GM18519 (cell line): ENCODE measurements around the gene KIF1A.

ENCODE experiments used
- ATAC-seq: cut with Tn5 transposase; IDR thresholded peaks from one replicate; pipeline ENCODE4 v1.9.1; 2021; ENCODE audit warnings: mild to moderate bottlenecking, moderate library complexity; ENCODE audit not compliant: unreplicated experiment, low FRiP score

KIF1A gene, protein sequence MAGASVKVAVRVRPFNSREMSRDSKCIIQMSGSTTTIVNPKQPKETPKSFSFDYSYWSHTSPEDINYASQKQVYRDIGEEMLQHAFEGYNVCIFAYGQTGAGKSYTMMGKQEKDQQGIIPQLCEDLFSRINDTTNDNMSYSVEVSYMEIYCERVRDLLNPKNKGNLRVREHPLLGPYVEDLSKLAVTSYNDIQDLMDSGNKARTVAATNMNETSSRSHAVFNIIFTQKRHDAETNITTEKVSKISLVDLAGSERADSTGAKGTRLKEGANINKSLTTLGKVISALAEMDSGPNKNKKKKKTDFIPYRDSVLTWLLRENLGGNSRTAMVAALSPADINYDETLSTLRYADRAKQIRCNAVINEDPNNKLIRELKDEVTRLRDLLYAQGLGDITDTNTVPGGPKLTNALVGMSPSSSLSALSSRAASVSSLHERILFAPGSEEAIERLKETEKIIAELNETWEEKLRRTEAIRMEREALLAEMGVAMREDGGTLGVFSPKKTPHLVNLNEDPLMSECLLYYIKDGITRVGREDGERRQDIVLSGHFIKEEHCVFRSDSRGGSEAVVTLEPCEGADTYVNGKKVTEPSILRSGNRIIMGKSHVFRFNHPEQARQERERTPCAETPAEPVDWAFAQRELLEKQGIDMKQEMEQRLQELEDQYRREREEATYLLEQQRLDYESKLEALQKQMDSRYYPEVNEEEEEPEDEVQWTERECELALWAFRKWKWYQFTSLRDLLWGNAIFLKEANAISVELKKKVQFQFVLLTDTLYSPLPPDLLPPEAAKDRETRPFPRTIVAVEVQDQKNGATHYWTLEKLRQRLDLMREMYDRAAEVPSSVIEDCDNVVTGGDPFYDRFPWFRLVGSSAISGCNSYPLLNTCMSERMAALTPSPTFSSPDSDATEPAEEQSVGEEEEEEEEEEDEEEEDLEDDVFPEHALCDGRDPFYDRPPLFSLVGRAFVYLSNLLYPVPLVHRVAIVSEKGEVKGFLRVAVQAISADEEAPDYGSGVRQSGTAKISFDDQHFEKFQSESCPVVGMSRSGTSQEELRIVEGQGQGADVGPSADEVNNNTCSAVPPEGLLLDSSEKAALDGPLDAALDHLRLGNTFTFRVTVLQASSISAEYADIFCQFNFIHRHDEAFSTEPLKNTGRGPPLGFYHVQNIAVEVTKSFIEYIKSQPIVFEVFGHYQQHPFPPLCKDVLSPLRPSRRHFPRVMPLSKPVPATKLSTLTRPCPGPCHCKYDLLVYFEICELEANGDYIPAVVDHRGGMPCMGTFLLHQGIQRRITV (N-terminal part only)

DNA sequence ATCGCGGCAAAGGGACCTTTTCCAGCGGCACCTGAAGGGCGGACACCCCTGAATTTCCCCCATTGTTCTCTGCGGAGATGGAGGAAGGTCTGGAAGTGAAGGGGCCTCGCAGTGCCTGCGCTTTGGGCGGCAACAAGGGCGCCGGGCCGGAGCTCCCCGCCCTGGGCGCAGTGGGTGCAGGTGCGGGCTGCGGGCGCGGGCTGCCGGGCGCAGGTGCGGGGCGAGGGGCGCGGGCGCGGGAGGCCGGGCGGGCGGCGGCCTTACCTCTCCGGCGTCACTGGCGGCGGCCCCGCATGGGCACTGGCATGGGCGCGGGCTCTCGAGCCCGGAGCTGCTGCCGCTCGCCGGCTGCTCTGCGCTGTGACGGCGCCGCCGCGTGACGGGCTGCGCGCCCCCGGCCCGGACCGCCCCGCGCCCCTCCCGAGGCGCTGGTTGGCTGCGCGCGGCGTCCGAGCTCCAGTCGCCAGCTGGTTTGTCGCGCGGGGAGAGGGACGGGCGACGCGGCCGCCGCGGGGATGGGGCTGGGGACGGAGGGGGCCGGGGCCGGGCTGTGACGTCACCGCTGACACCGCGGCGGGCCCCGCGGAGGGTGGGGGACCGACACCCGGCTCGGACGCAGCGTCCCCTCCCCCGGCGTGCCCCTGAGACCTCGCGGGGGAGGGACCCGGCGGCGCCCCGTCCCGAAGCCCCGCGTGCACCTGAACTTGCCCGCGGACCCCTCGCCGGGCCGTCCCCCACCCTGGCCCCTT lies at the start of gene KIF1A:
Gene KIF1A (minus strand): TSS at position 362 of the 749 bp plus-strand sequence. CDS start 22,467 bp downstream, outside the sequence.
- no peak for ATAC-seq

DNA sequence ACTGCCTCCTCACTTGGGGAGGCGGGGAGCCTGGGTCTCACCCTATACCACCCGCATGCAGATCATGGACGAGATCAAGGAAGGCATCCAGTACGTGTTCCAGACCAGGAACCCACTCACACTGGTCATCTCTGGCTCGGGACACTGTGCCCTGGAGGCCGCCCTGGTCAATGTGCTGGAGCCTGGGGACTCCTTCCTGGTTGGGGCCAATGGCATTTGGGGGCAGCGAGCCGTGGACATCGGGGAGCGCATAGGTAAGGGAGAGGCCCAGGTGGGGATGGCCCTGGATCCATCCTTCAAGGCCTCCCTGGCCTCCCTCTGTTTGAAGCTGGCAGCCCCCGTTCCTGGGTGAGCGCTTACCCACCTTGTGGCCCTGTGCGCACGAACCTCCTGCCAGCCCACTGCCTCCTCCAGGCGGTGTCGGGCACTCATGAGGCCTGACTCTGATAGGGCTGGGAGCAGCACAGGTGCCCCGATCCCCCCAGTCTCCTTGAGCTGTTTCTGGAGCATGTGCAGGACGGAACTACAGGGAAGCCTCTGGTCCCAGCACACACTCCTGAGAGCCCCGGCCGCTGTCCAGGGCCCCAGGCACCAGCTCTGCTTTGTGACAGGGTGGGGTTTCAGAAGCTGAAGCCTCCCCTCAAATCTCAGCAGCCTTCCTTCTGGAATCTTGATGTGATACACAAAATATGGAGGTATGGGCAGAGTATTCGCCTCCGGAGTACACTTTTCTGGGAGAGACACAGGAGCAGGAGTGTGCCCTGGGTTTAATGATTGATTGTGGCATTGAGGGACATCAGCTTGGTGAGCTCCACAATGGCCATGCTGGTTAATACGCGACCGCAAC lies 49.3 kb upstream of the KIF1A start:
- no peak for ATAC-seq

DNA sequence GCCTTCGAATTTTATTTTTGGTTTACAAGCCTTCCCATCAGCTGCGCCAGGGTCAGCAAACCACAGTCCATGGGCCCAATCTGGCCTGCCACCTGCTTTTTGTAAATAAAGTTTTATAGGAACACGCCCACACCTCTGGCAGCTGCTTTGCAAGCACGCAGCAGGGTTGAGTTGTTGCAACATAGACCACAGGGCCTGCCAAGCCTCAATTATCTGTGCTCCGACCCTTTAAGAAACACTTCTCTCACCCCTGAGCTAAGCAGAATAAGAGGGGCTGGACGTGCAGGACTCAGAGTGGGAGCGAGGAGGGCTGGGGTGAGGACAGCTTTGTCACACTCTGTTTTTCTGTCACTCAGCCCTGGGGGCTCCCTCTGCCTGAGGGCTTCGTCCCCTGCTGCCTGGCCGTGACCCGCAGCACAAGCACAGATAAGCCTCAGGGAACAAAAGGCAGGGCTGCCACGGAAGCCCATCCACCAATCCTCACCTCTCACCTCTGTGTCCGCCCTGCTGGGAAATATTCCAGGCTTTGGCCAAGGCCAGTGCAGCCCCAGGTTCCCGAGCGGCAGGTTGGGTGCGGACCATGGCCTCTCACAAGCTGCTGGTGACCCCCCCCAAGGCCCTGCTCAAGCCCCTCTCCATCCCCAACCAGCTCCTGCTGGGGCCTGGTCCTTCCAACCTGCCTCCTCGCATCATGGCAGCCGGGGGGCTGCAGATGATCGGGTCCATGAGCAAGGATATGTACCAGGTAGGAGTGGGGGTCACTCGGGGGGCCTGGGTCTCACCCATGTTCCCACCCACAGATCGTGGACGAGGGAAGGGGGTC lies 48.5 kb upstream of the KIF1A start, which contains the start of gene AGXT:
Gene AGXT (plus strand): TSS at position 539 of the 823 bp plus-strand sequence. CDS start 42 bp downstream, at position 581.
- ATAC-seq: no peak

DNA sequence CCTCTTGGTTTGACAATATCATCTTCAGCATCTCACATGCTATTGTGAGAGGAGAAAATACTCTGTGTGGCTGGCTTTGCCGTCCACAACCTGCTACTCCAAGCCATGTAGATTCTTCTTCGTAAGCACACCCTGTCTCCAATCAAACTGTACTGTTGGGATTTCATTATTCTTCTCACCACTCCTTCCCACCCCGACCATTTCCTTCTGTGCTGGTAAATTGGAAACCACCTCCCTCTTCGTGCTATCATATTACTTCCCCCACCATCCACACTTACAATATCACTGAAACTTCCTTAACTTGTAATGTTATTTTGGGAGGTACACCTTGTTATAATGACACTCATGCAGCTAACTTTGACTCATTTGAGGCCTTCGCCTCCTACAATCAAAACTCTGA lies 45.4 kb upstream of the KIF1A start:
- ATAC-seq: no peak

DNA sequence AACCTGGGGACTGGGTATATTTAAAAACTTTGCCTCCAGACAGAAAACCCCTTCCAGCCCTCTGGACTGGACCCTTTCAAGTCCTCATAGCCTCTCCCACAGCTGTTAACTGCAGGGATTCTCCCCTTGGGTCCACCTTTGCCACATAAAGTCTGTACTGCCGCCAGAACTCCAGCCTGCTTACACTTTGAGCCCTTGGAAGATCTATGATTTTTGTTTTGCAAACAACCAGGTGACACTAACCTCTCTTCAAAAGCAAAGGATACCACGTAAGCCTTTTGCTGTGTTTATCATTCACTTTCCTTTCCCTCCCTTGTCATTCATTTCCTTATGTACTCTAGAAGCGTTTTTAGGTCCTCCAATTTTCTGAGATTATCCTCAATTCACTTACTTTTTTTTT lies 44.5 kb upstream of the KIF1A start:
- no peak for ATAC-seq

DNA sequence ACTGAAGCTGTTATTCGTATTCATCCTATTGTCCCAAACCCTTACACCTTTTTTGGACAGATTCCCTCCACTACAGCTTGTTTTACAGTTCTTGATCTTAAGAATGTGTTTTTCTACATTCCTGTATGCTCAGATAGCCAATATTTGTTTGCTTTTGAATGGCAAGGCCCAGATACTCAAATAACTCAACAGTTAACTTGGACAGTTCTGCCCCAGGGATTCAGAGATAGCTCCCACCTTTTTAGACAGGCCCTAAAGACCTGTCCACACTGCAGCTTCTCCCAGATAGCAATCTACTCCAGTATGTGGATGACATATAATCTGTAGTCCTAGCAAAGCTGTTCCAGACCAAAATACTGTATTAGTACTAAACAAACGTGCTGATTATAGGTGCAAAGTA lies 41.5 kb upstream of the KIF1A start:
- ATAC-seq: no peak

DNA sequence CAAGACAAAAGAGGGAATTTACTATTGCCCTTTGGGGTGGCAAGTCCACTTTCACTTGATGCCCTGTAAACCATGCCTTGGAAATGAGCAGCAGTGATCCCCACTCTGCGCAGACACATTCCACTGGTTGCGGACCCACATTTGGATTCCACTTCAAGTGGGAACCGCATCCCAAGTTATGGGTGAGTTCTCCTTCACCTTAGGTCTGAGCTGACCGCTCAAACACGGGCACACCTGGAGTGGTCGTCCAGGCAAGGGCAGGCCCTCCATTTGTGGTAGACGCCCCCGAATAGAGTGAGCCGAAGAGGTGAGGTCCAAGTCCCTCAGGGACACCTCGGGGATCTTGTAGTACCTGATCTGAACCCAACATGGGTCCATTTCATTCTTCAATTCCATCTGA lies 38.9 kb upstream of the KIF1A start:
- no peak for ATAC-seq

DNA sequence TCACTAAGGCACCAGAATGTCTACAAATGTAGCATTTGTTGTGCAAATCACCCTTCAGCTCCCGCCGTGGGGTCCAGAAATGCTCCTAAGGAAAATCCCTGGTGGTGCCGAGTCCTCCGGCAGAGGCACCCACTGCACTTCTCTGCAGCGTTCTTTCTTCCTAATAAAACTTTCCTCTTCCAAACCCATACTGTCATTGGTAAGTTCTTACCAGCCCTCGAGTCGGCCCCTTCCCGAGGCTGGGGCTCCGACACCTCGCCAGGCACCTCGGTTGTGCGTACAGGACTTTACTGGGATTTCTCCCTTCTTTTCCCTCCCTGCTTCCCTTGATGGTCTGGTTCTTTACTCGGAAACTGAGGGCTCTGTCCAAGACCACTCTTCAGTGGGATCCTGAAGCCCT lies 38.3 kb upstream of the KIF1A start:
- no peak for ATAC-seq

DNA sequence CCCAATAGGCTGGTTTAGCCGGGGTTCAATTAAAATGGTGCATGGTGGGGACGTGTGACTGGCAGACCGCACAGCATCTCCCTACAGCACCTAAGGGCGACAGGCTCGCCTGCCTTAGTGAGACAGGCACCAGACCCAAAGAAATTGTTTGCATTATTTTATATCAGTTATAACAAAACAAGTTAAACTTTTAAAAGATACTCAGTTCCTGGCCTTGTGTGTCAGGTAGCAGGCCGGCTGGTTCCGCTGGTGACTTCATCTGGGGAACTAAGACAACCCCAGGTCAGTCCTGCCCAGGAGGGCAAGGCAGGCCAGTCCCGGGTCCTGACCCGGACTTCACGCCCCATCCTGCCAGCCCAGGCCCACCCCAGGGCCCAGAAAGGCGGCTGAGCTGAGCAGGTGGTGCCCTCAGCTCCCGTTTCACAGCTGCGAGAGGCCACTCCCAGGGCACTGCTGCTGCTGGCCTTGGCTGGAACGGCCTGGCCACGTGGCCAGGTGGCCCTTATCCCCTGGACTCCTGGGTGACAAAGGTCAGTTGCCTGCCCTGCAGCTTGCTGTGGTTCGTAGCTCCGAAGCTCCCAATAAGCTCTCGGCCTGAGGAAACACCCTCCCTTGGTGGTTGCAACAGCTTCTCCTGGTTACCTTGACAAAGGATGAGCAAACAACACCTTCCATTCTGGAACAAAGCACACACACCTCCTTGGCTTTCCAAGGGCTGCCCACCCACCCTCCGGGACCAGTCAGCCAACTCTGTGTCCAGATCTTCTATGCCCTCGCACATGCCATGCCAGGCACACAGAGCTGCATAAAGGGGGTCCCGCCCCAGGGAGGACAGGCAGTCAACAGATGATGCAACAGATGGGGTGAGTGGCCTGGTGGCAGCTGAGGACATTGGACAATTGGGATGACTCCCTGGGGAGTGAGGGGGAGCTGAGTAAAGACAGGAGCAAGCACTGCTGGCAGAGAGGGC lies 37.3 kb upstream of the KIF1A start:
- no peak for ATAC-seq

DNA sequence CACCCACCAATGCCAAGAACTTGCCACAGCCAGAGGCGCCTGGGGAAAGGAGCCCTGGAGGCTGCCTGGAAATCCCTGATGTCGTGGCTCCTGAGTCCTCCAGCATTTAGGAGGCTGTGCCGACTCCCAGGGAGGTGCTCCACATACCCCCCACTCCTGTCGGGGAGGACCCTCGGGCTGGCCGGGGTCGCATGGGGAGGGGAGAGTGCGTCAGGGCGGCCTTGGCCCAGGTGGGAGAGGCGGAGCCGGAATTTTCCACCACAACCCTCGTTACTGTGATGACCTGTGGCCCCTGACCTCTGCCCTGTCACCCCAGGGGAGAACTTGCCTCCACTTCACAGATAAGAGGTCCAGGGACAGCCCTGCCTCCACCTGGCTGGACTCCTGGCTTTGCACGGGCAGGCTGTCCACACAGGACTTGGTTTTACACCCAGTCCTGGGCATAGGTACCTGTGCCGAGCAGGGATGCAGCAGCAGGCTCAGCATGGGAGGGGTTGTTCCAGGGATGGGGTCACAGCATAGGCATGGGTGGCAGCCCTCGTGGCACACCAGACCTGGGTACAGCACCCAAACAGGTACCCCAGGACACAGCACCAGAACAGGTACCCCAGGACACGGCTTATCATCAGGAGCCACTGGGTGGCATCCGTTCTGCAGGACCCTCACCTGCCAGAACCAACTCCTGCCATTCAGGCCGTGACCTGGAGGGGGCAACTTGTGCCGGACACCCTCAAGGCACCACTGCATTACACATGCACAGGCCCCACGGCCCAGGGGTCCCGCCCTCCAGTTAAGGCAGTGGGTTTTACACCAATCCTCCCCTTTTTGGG lies 36.3 kb upstream of the KIF1A start:
- ATAC-seq: no peak

DNA sequence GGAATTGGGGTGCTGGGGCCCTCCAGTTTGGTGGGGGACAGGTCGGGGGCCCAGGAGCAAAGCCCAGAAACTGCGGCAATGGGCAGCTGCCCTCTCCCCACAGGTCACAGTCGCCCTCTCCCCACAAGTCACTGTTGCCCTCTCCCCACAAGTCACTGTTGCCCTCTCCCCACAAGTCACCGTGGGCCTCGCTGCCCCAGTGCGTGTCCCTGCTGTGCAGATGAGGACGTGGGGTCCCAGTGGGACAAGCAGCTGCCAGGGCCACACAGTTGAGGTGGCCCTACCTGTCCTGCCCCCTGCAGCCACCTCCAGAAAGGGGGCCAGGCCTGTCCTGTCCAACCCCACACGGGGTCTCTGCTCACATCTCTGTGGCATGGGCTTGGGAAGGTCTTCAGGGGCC lies 35.7 kb upstream of the KIF1A start:
- ATAC-seq: no peak

DNA sequence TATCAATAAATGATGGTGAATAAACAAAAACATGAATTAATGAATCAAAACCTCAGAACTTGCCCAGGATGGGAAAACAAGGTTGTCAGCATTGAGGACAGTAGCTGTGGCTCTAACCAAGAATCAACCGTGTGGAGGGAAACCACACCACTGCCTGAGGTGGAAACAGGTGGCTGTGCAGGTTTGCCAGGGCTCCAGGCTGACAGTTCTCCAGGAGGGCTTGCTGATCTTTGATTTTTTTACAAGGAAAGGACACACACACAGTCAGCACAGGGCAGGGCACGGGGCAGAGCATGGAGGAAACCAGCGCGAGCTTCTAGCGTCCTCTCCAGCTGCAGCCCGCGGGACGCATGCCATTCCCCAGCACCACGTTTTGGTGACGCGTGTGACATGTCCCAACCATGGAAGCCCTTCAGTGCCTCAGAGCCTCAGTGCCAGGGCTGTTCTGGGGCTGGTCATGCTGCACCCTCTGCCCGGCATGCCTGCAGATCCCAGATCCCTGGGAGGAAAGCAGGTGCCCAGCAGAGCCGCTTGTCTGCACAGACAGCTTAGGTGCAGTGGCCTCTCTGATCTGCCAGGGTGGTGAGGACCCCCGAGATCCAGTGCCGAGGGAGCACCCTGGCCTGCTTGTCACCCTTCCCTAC lies 32.8 kb upstream of the KIF1A start:
- ATAC-seq: no peak

DNA sequence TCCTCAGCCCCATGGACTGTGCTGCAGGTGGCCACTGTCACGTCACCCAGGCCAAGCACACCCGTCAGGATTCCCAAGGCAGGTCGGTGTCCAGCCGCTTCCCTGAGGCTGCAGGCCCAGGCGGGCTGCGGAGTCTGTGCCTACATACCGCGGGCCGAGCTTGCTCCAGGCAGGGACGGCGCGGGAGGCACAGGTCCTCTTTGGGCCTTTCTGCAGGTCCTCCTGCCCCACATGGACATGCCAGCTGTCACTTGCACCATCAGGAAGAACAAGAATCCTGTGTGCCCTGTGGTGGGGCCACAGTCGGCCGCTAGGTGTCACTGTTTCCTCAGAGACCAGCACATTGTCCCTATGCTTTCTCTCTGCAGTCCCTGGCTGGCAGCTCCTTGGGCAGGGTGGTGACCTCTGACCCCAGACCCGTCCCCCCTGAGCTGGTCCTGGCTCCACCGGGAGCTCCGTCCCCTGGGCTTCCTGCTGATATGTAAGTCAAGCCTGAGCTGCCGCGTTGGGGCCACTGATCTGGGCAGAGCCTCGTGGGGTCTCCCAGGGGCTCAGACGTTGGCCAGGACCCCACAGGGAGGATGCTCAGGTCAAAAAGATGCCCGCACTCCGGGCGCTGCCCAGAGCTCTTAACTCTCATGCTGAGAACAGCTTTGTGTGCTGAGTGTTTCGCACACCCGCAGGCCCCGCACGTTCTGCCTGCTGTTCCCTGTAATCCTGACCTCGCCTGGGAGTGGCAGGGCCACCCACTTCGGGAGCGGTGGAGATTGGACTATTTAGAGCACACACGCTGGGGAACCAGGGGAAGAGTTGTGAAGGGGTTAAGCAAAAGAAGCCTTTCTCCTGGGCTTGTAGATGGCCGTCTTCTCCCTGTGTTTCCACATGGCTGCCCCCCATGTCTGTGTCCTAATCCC lies 31.3 kb upstream of the KIF1A start:
- no peak for ATAC-seq

DNA sequence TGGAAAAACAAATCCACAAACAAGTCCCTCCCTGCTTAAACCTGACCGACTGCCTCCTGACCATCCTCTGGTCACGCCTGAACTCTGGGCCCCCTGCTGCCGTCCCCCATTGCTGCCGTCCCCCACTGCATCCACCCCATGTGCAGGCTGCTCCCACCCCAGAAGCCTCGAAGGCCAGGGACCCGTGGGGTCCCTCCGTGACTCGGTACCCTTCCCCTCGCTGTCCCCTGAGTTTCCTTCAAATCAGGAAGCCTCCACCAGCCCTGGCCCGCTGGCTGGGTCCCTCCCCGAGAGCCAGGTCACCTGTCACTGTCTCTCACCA lies 30.7 kb upstream of the KIF1A start:
- ATAC-seq: no peak

DNA sequence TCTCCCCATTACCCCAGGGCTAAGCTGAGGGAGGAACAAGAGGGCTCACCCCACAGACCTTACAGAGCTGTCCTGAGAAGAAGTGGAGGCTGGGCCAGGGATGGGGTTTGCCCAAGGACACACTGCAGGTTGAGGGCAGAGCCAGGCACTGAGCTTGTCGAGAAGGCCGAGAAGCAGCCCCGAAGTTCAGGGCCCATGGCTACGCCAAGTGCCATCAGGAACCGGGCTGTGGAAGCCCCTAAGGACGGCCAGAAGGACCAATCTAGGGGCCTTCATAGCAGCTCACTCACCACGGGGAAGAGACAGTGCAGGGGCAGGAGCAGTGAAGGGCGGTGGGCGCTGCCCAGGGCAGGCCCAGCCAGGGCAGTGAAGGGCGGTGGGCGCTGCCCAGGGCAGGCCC lies 30.0 kb upstream of the KIF1A start:
- no peak for ATAC-seq
